OCI-LY1 (cell line): Measurements from ENCODE around the gene HPSE2.

Source experiments
- H2AFZ ChIP-seq: fragments of 200-600 bp; sonication (generic), shearing (Covaris generic); 2 replicates; pipeline ENCODE4 v1.6.0; 2014; ENCODE audit warnings: antibody characterized with exemption, mild to moderate bottlenecking, low read length
- H3F3A ChIP-seq: fragments of 200-600 bp; sonication (generic), shearing (Covaris generic); 2 replicates; pipeline ENCODE4 v1.6.0; 2014; ENCODE audit warnings: mild to moderate bottlenecking, antibody characterized with exemption, low read length, moderate library complexity; ENCODE audit not compliant: insufficient read depth
- H3K27ac ChIP-seq: fragments of 200-600 bp; sonication (generic); 2 replicates; pipeline ENCODE4 v1.5.1; 2014; ENCODE audit warnings: low read length, mixed run types, mild to moderate bottlenecking, low read depth; ENCODE audit not compliant: poor library complexity, severe bottlenecking
- H3K27me3 ChIP-seq: fragments of 200-600 bp; sonication (generic); 2 replicates; pipeline ENCODE4 v1.6.0; 2014; ENCODE audit warnings: antibody characterized with exemption, mild to moderate bottlenecking, low read length, moderate library complexity; ENCODE audit not compliant: insufficient read depth
- H3K36me3 ChIP-seq: fragments of 200-600 bp; sonication (generic); 2 replicates; pipeline ENCODE4 v1.6.1; 2014; ENCODE audit warnings: mild to moderate bottlenecking, antibody characterized with exemption, low read length, moderate library complexity, mixed read lengths; ENCODE audit not compliant: insufficient read depth
- H3K4me1 ChIP-seq: fragments of 200-600 bp; sonication (generic); 2 replicates; pipeline ENCODE4 v1.5.1; 2014; ENCODE audit warnings: mild to moderate bottlenecking, low read length, moderate library complexity; ENCODE audit not compliant: insufficient read depth, severe bottlenecking
- H3K4me2 ChIP-seq: fragments of 200-600 bp; sonication (generic), shearing (Covaris generic); 2 replicates; pipeline ENCODE4 v1.6.1; 2014; ENCODE audit warnings: low read length
- H3K4me3 ChIP-seq: fragments of 200-600 bp; sonication (generic); 2 replicates; pipeline ENCODE4 v1.5.1; 2014; ENCODE audit warnings: low read length, low read depth, mild to moderate bottlenecking, mixed read lengths; ENCODE audit not compliant: poor library complexity, severe bottlenecking
- H3K79me2 ChIP-seq: fragments of 200-600 bp; shearing (Covaris generic); 2 replicates; pipeline ENCODE4 v1.6.1; 2016; ENCODE audit warnings: mixed run types, low read length, mixed read lengths; ENCODE audit not compliant: insufficient read depth
- H3K9ac ChIP-seq: fragments of 200-600 bp; sonication (generic), shearing (Covaris generic); 2 replicates; pipeline ENCODE4 v1.6.1; 2014; ENCODE audit warnings: mild to moderate bottlenecking, low read length, mixed read lengths
- H3K9me2 ChIP-seq: fragments of 200-600 bp; sonication (generic), shearing (Covaris generic); 2 replicates; pipeline ENCODE4 v1.6.1; 2014; ENCODE audit warnings: low read depth, mild to moderate bottlenecking, low read length, mixed read lengths
- H3K9me3 ChIP-seq: fragments of 200-600 bp; shearing (Covaris generic); 2 replicates; pipeline ENCODE4 v1.6.1; 2014; ENCODE audit warnings: low read length, mixed read lengths
- H4K20me1 ChIP-seq: fragments of 200-600 bp; sonication (generic), shearing (Covaris generic); 2 replicates; pipeline ENCODE4 v1.6.0; 2016; ENCODE audit warnings: mild to moderate bottlenecking, low read length; ENCODE audit not compliant: insufficient read depth
- EZH2 ChIP-seq: fragments of 200-600 bp; sonication (generic), shearing (Covaris generic); IDR thresholded peaks from 2 replicates; pipeline ENCODE4 v1.8.0; 2017; ENCODE audit warnings: borderline replicate concordance, mixed run types, mild to moderate bottlenecking, antibody characterized with exemption, low read length, moderate library complexity, mixed read lengths
- TF ChIP-seq, protein P1 (sequence below): fragments of 200-600 bp; sonication (generic), shearing (Covaris generic); IDR thresholded peaks from 2 replicates; pipeline ENCODE4 v1.5.1; 2017; ENCODE audit warnings: mild to moderate bottlenecking, antibody characterized with exemption, low read length, moderate library complexity, mixed read lengths

HPSE2 gene

DNA sequence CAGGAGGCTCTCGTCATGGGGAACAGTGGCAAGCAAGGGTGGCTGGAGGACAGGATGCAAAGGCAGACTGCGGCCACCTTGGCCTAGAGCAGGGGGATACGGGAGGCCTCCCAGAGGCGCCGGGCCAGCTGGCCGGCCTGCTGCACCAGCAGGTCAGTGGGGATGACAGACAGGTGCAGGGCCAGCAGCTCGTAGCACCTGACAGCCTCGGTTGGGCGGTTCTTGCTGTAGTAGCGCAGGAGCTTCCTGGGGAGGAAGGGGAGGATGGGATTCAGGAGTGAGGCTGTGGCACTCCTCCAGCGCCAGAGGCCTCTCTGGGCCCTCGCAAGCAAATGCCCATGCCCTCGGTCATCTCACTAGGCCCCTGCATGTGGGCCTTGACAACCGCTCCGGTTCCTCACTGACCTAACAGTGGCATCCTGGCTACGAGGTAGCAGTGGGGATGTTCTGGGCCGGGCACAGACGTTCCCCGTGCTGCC lies 818.1 kb downstream of the HPSE2 start:
- Histone ChIP-seq H3K27ac (no peak overlapping the region), H3K4me1 (peaks cover 12% of the 10 kb centered on the region), H3K4me3 (no peak overlapping the region), H3K9me2 (no peaks in the 10 kb centered on the region), H3K9ac (no peak overlapping the region), H3K9me3 (no peaks in the 10 kb centered on the region), H3F3A (no peaks in the 10 kb centered on the region), H3K27me3 (no peaks in the 10 kb centered on the region), H3K79me2 (no peaks in the 10 kb centered on the region), H2AFZ (no peak overlapping the region), H3K36me3 (no peaks in the 10 kb centered on the region), H3K4me2 (no peak overlapping the region), H4K20me1 (no peaks in the 10 kb centered on the region)
- no peak for TF ChIP-seq EZH2
- TF ChIP-seq, protein P1, sequence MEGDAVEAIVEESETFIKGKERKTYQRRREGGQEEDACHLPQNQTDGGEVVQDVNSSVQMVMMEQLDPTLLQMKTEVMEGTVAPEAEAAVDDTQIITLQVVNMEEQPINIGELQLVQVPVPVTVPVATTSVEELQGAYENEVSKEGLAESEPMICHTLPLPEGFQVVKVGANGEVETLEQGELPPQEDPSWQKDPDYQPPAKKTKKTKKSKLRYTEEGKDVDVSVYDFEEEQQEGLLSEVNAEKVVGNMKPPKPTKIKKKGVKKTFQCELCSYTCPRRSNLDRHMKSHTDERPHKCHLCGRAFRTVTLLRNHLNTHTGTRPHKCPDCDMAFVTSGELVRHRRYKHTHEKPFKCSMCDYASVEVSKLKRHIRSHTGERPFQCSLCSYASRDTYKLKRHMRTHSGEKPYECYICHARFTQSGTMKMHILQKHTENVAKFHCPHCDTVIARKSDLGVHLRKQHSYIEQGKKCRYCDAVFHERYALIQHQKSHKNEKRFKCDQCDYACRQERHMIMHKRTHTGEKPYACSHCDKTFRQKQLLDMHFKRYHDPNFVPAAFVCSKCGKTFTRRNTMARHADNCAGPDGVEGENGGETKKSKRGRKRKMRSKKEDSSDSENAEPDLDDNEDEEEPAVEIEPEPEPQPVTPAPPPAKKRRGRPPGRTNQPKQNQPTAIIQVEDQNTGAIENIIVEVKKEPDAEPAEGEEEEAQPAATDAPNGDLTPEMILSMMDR = no peak

DNA sequence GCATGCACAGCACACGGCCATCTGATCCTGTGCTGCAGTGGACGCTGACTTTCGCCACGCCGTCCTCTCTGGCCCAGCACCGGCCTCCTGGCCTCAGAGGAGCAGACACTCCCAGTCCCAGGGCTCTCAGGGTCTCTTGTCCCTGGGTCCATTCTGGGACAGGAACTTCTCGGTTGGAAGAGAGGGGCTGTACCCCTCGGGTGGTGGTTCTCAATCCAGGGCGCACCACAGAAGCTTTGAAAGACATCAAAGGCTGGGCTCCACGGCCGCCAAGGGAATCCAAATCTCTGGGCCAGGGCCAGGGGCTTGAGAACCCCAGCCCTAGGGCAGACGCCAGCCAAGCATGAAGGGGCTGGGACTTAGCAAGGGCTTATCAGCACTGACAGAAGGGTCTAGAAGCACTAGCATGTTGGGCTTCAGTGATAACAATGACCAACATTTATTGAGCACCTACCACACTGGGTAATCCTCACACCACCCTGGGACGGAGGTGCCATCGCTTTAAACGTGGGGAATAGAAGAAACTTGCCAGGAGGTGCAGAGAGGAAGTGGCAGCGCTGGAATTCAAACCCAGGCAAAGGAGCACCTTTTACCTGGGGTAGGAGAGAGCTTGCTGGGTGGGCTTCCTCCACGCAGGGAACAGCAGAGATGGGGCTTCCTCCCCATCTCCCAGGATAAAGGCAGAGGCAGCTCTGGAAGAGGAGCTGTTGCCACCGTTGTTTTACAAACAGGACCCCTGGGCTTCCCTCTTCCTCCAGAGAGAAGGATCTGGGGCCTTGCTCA lies 818.9 kb downstream of the HPSE2 start:
- Histone ChIP-seq H3K4me1 (peaks cover 12% of the 10 kb centered on the region), H3K36me3 (no peaks in the 10 kb centered on the region), H3K9ac (no peak overlapping the region), H3K4me2 (no peak overlapping the region), H3K79me2 (no peaks in the 10 kb centered on the region), H3K9me3 (no peaks in the 10 kb centered on the region), H3K9me2 (no peaks in the 10 kb centered on the region), H4K20me1 (no peaks in the 10 kb centered on the region), H3K27ac (no peak overlapping the region), H3K27me3 (no peaks in the 10 kb centered on the region), H2AFZ (no peak overlapping the region), H3F3A (no peaks in the 10 kb centered on the region), H3K4me3 (no peak overlapping the region)
- no peak for TF ChIP-seq EZH2
- TF ChIP-seq, protein P1 = no peak

DNA sequence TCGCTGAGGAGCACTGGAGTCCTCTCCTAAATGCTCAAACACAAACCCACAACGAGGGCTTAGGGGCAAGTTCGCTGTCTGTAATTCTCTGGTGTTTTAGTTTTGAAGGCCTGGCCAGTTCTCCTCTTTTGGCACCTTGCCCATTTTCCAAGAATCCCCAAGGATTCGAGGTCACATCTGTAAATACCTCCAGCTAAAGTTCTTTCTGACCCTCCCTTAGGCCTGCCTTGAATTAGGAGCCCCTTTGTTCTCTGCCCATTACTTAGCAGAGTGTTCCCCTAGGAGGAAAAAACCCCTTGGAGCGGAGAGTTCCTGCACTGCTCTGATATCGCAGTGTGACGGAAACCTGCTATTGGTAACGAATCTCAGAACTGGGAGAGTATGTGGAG lies 819.9 kb downstream of the HPSE2 start:
- Histone ChIP-seq H3K4me3 (no peak overlapping the region), H3K4me2 (no peak overlapping the region), H3K27ac (no peak overlapping the region), H3K27me3 (no peaks in the 10 kb centered on the region), H3K9me3 (no peaks in the 10 kb centered on the region), H2AFZ (no peak overlapping the region), H3K9ac (no peak overlapping the region), H3K4me1 (peaks cover 12% of the 10 kb centered on the region), H3K36me3 (no peaks in the 10 kb centered on the region), H3F3A (no peaks in the 10 kb centered on the region), H4K20me1 (no peaks in the 10 kb centered on the region), H3K79me2 (no peaks in the 10 kb centered on the region), H3K9me2 (no peaks in the 10 kb centered on the region)
- TF ChIP-seq, protein P1 = no peak
- no peak for TF ChIP-seq EZH2
